Peyer's patch (tissue), 4 donors: Measurements from ENCODE around the gene PLPP4. TPM values are rescaled to one million over a fixed set of nuclear protein-coding genes. Genes with fewer than 3 reads are reported as not detected.

ENCODE experiments used
- DNase-seq, 3 donors: peaks; one replicate each; pipeline ENCODE4 v3.0.0-alpha.2; 2017 to 2019
- H3K27ac ChIP-seq, 4 donors: fragments of 200-600 bp; sonication (generic); one replicate each; pipeline ENCODE4 v1.5.1; 2016 to 2019
- H3K27me3 ChIP-seq, 2 donors: fragments of 200-600 bp; sonication (generic); one replicate each; pipeline ENCODE4 v1.5.1; 2019
- H3K36me3 ChIP-seq, 3 donors: fragments of 200-600 bp; sonication (generic); one replicate each; pipeline ENCODE4 v1.5.1; 2016 to 2019
- H3K4me1 ChIP-seq, 4 donors: fragments of 200-600 bp; sonication (generic); one replicate each; pipeline ENCODE4 v1.5.1; 2016 to 2019
- H3K4me3 ChIP-seq, 4 donors: fragments of 200-600 bp; sonication (generic); 1 replicate in 3 of 4; 2 replicates in 1 of 4; pipeline ENCODE4 v1.5.1; 2016 to 2019; ENCODE audit warnings: mild to moderate bottlenecking in 1 of 4
- H3K9me3 ChIP-seq, 4 donors: fragments of 200-600 bp; sonication (generic); one replicate each; pipeline ENCODE4 v1.5.1; 2016 to 2019; ENCODE audit warnings: mild to moderate bottlenecking in 1 of 4
- POLR2A ChIP-seq, 2 donors: fragments of 450-650 bp; IDR thresholded peaks; one replicate each; pipeline ENCODE4 v1.5.1; 2017; ENCODE audit warnings: antibody characterized with exemption in 2 of 2, mild to moderate bottlenecking in 2 of 2, moderate library complexity in 2 of 2
- total RNA-seq, 4 donors: library from RNA; depleted of rRNA; stranded (reverse); fragments of >200 nt; gene quantifications; one replicate each; pipeline ENCODE4 v1.1.0, GENCODE V29; 2016
- TF ChIP-seq, protein P1 (sequence below), 6 experiments: fragments of 450-650 bp in 4 of 6; fragments of 200-600 bp in 2 of 6; sonication (generic) in 1 of 6; IDR thresholded peaks; one replicate each; pipeline ENCODE4 v1.5.1; 2017 to 2019; ENCODE audit warnings: antibody characterized with exemption in 6 of 6, mild to moderate bottlenecking in 3 of 6, moderate library complexity in 1 of 6

Gene PLPP4
- total RNA-seq, 4 donors from 2014 or later: 1.3 TPM; not detected in 3

- no peaks in the 10 kb centered on the region for H3K36me3 ChIP-seq
- H3K27me3 ChIP-seq: no peaks in the 10 kb centered on the region
- no peaks in the 10 kb centered on the region for H3K9me3 ChIP-seq
- no peak overlapping the region for H3K4me3 ChIP-seq
- no peak overlapping the region for H3K27ac ChIP-seq
- no peak for DNase-seq
- no peaks in the 10 kb centered on the region for H3K4me1 ChIP-seq
- no peak for TF ChIP-seq POLR2A (IDR thresholded peaks at IDR 0.05)
- TF ChIP-seq, protein P1, sequence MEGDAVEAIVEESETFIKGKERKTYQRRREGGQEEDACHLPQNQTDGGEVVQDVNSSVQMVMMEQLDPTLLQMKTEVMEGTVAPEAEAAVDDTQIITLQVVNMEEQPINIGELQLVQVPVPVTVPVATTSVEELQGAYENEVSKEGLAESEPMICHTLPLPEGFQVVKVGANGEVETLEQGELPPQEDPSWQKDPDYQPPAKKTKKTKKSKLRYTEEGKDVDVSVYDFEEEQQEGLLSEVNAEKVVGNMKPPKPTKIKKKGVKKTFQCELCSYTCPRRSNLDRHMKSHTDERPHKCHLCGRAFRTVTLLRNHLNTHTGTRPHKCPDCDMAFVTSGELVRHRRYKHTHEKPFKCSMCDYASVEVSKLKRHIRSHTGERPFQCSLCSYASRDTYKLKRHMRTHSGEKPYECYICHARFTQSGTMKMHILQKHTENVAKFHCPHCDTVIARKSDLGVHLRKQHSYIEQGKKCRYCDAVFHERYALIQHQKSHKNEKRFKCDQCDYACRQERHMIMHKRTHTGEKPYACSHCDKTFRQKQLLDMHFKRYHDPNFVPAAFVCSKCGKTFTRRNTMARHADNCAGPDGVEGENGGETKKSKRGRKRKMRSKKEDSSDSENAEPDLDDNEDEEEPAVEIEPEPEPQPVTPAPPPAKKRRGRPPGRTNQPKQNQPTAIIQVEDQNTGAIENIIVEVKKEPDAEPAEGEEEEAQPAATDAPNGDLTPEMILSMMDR (IDR thresholded peaks at IDR 0.05): no peak
Observed at GRCh38 chr10:120540486-120540885, 83.5 kb downstream of the PLPP4 start.

GRCh38 chr10:120541984-120542383 is 85.0 kb downstream of the PLPP4 start:
- no peaks in the 10 kb centered on the region for H3K27me3 ChIP-seq
- no peaks in the 10 kb centered on the region for H3K9me3 ChIP-seq
- no peak for DNase-seq
- no peak overlapping the region for H3K27ac ChIP-seq
- no peaks in the 10 kb centered on the region for H3K4me1 ChIP-seq
- H3K4me3 ChIP-seq: no peak overlapping the region
- H3K36me3 ChIP-seq: no peaks in the 10 kb centered on the region
- TF ChIP-seq POLR2A (IDR thresholded peaks at IDR 0.05): no peak
- TF ChIP-seq, protein P1 (IDR thresholded peaks at IDR 0.05): no peak

DNA sequence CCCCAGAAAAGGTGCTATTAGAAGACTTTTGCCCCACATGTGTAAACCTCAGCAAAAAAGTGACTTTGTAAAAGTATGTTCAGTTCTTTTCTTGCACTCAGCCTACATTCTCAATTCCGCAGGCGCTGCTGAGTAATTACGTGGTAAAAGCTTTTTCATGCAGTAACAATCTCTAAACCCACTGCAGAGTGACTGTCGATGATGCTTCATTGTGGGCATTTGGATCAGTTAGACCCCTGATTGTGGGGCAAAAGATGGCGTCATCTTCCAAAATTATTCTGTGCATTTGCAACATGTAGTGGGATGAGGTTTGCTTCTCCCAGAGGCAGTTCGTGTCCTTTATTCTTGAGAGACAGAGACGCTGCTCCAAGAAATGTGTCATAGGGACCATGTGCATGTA is 85.6 kb downstream of the PLPP4 start:
- no peak for TF ChIP-seq POLR2A (IDR thresholded peaks at IDR 0.05)
- TF ChIP-seq, protein P1 (IDR thresholded peaks at IDR 0.05): no peak
- H3K27ac ChIP-seq: no peak overlapping the region
- H3K4me3 ChIP-seq: no peak overlapping the region
- H3K36me3 ChIP-seq: no peaks in the 10 kb centered on the region
- DNase-seq: no peak
- no peaks in the 10 kb centered on the region for H3K9me3 ChIP-seq
- no peaks in the 10 kb centered on the region for H3K27me3 ChIP-seq
- no peaks in the 10 kb centered on the region for H3K4me1 ChIP-seq

DNA sequence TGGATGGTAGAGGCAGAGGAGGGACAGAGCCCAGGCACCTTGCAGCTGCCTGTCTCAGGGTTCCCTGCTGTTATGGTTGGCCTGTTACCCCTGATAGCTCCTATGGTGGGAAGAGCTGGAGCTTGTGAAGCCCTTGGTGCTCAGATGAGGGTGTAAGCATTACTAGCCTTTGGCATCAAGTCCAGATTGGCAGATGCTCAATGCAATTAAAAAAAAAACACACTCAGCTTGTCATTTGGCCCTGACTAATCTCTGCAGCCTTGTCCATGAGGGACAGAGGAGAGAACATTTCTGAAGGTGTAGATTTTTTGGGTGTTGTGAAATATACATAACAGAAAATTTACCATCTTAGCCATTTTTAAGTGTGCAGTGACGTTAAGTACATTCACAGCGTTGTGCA is 86.3 kb downstream of the PLPP4 start:
- Histone ChIP-seq H3K36me3 (no peaks in the 10 kb centered on the region), H3K4me1 (no peaks in the 10 kb centered on the region), H3K27ac (no peak overlapping the region), H3K9me3 (no peaks in the 10 kb centered on the region), H3K4me3 (no peak overlapping the region), H3K27me3 (no peaks in the 10 kb centered on the region)
- no peak for DNase-seq
- TF ChIP-seq POLR2A (IDR thresholded peaks at IDR 0.05): no peak
- TF ChIP-seq, protein P1 (IDR thresholded peaks at IDR 0.05): no peak

GRCh38 chr10:120548210-120548609 is 91.2 kb downstream of the PLPP4 start:
- Histone ChIP-seq H3K36me3 (no peaks in the 10 kb centered on the region), H3K27ac (no peak overlapping the region), H3K4me1 (no peaks in the 10 kb centered on the region), H3K27me3 (no peaks in the 10 kb centered on the region), H3K9me3 (no peaks in the 10 kb centered on the region), H3K4me3 (no peak overlapping the region)
- no peak for TF ChIP-seq POLR2A (IDR thresholded peaks at IDR 0.05)
- TF ChIP-seq, protein P1 (IDR thresholded peaks at IDR 0.05): no peak
- DNase-seq: no peak

DNA sequence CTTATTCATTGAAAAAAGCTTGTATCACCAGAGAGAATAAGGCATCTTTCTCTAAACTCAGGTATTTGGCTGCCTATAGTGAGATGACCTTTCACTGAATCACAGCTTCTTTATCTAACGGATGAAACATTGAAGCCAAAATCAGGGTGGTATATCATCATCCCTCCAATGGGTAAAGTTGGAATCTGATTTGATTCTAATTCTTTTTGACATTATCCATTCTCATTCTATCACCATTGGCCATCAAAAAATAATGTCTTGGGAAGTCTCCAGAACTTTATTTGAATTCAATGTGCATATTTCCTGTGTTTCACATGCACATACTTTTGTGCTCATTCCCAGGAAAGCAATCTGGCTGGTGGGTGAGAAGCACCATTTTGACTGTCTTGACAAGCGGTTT is 95.2 kb downstream of the PLPP4 start:
- TF ChIP-seq, protein P1 (IDR thresholded peaks at IDR 0.05): no peak
- no peak for TF ChIP-seq POLR2A (IDR thresholded peaks at IDR 0.05)
- Histone ChIP-seq H3K4me1 (no peaks in the 10 kb centered on the region), H3K27ac (no peak overlapping the region), H3K27me3 (no peaks in the 10 kb centered on the region), H3K9me3 (no peaks in the 10 kb centered on the region), H3K4me3 (no peak overlapping the region), H3K36me3 (no peaks in the 10 kb centered on the region)
- no peak for DNase-seq
